Measurements from ENCODE around the gene AKAP6.

The AKAP6 gene

GRCh38 chr14:32597771-32598170 lies 268.7 kb downstream of the AKAP6 start:
- no peak for TF ChIP-seq CTCF (IDR thresholded peaks at IDR 0.05; ENCODE audit: insufficient read depth, missing control alignments)
- no peak for FAIRE-seq
- DNase-seq (ENCODE audit: insufficient read length, low spot score): no peak

- no peak for TF ChIP-seq CTCF (IDR thresholded peaks at IDR 0.05; ENCODE audit: insufficient read depth, missing control alignments)
- DNase-seq (ENCODE audit: insufficient read length, low spot score): no peak
- no peak for FAIRE-seq
Observed at GRCh38 chr14:32601069-32601468, 272.0 kb downstream of the AKAP6 start.

- DNase-seq (ENCODE audit: insufficient read length, low spot score): no peak
Observed at GRCh38 chr14:32601906-32602305, 272.8 kb downstream of the AKAP6 start.

GRCh38 chr14:32602699-32603098 lies 273.6 kb downstream of the AKAP6 start:
- no peak for TF ChIP-seq CTCF (IDR thresholded peaks at IDR 0.05; ENCODE audit: insufficient read depth, missing control alignments)
- no peak for DNase-seq (ENCODE audit: insufficient read length, low spot score)
- FAIRE-seq: no peak

More at GRCh38 chr14:32601906-32602305, 272.8 kb downstream of the AKAP6 start:
- FAIRE-seq: no peak
- TF ChIP-seq CTCF (IDR thresholded peaks at IDR 0.05; ENCODE audit: insufficient read depth, missing control alignments): no peak

- DNase-seq (ENCODE audit: insufficient read length, low spot score): no peak
- FAIRE-seq: no peak
- no peak for TF ChIP-seq CTCF (IDR thresholded peaks at IDR 0.05; ENCODE audit: insufficient read depth, missing control alignments)
Observed at GRCh38 chr14:32603992-32604565, 275.0 kb downstream of the AKAP6 start.

- no peak for TF ChIP-seq CTCF (IDR thresholded peaks at IDR 0.05; ENCODE audit: insufficient read depth, missing control alignments)
- FAIRE-seq (no peak), DNase-seq (ENCODE audit: insufficient read length, low spot score) (no peak)
Observed at GRCh38 chr14:32606301-32606700, 277.2 kb downstream of the AKAP6 start.

GRCh38 chr14:32607399-32607798 lies 278.3 kb downstream of the AKAP6 start:
- no peak for TF ChIP-seq CTCF (IDR thresholded peaks at IDR 0.05; ENCODE audit: insufficient read depth, missing control alignments)
- FAIRE-seq (no peak), DNase-seq (ENCODE audit: insufficient read length, low spot score) (no peak)

Measured in D721Med (cell line).